ENCODE results near the gene SIRT2. TPM values are rescaled to one million over a fixed set of nuclear protein-coding genes. Genes with fewer than 3 reads are reported as not detected.
A peak's percentile ranks its signal among the peaks of the same experiment; 100 is the strongest.

Gene SIRT2
- total and polyA plus RNA-seq, 2 of the 13 experiments (the other 11 are each of a cell fraction or from before 2014, with no cell fraction given) = 22.3 to 26.1 TPM

DNA sequence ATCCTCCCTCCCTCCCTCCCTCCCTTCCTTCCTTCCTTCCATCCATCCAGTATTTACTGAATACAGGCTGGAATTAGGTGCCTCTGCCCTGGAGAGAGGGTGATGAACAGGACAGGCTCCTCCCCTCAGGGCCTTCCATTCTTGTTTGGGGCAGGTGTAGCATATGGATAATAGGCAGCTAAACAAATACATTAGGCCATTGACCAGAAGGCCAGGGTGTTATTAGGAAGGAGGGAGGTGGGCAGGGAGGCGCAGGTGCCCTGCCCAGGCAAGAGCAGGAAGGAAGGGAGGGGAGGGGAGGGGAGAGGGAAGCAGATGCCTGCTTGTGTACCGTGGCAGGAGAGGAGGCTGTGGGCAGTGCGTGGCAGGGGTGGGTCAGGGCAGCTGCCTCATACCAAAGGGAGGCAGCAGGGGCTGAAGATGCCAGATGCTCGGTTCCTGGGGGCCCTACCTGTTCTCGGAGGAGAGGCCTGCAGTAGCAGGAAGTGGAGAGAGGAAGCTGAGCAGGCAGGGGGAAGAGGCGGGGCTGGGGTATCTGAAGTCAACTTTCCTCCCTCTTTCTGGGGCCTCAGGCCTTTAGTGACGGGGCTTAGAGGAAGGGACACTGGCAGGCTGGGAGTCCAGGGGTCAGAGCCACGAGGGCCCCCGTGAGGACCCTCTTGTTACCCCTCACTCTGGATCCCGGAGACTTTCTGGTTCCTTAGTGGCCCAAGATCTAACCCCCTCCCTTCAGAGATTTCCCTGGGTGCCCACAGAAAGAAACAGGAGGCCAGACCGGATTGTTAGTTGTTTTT is 21.4 kb downstream of the SIRT2 start, which contains the start of gene RINL (continued):
- TF ChIP-seq, protein P1, sequence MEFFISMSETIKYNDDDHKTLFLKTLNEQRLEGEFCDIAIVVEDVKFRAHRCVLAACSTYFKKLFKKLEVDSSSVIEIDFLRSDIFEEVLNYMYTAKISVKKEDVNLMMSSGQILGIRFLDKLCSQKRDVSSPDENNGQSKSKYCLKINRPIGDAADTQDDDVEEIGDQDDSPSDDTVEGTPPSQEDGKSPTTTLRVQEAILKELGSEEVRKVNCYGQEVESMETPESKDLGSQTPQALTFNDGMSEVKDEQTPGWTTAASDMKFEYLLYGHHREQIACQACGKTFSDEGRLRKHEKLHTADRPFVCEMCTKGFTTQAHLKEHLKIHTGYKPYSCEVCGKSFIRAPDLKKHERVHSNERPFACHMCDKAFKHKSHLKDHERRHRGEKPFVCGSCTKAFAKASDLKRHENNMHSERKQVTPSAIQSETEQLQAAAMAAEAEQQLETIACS (CRISPR knock-in tag; IDR thresholded peaks at IDR 0.05) = no peak
- no peak for TF ChIP-seq AGO1 (IDR thresholded peaks at IDR 0.05; ENCODE audit: low read depth, low read length, poor library complexity, severe bottlenecking)
- no peak for TF ChIP-seq NCOA2 (CRISPR knock-in tag; IDR thresholded peaks at IDR 0.05)
- TF ChIP-seq ZNF616 (CRISPR knock-in tag; IDR thresholded peaks at IDR 0.05; ENCODE audit: low read depth) = no peak
- TF ChIP-seq ZNF724P (CRISPR knock-in tag; IDR thresholded peaks at IDR 0.05; ENCODE audit: borderline replicate concordance) = no peak
- no peak for TF ChIP-seq ZFP62 (CRISPR knock-in tag; IDR thresholded peaks at IDR 0.05)
- TF ChIP-seq ZNF335 (CRISPR knock-in tag; IDR thresholded peaks at IDR 0.05) = no peak
- TF ChIP-seq GZF1 (CRISPR knock-in tag; IDR thresholded peaks at IDR 0.05) = no peak
- no peak for TF ChIP-seq ZFP82 (CRISPR knock-in tag; IDR thresholded peaks at IDR 0.05; ENCODE audit: borderline replicate concordance)
- TF ChIP-seq MYNN (CRISPR knock-in tag; IDR thresholded peaks at IDR 0.05; ENCODE audit: low read depth) = no peak
- no peak for TF ChIP-seq NFKBIZ (CRISPR knock-in tag; IDR thresholded peaks at IDR 0.05)
- TF ChIP-seq ZSCAN12 (CRISPR knock-in tag; IDR thresholded peaks at IDR 0.05) = no peak
- no peak for TF ChIP-seq TCF12 (IDR thresholded peaks at IDR 0.05)
- TF ChIP-seq TCF12 (CRISPR knock-in tag; IDR thresholded peaks at IDR 0.05) = no peak
- no peak for TF ChIP-seq SIN3A (IDR thresholded peaks at IDR 0.05; ENCODE audit: borderline replicate concordance, low read depth, low read length)
- TF ChIP-seq NONO (IDR thresholded peaks at IDR 0.05) = no peak
- TF ChIP-seq NONO (CRISPR knock-in tag; conservative IDR thresholded peaks at IDR 0.05) = no peak
- TF ChIP-seq KLF11 (CRISPR knock-in tag; IDR thresholded peaks at IDR 0.05) = no peak
- TF ChIP-seq, protein P2, sequence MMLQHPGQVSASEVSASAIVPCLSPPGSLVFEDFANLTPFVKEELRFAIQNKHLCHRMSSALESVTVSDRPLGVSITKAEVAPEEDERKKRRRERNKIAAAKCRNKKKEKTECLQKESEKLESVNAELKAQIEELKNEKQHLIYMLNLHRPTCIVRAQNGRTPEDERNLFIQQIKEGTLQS (CRISPR knock-in tag; IDR thresholded peaks at IDR 0.05) = no peak
- TF ChIP-seq ZNF510 (CRISPR knock-in tag; IDR thresholded peaks at IDR 0.05; ENCODE audit: low read depth) = no peak
- no peak for TF ChIP-seq PRMT3 (CRISPR knock-in tag; IDR thresholded peaks at IDR 0.05; ENCODE audit: borderline replicate concordance, low read depth)
- no peak for TF ChIP-seq SMC3 (IDR thresholded peaks at IDR 0.05; ENCODE audit: low read length)
- TF ChIP-seq, protein P3, sequence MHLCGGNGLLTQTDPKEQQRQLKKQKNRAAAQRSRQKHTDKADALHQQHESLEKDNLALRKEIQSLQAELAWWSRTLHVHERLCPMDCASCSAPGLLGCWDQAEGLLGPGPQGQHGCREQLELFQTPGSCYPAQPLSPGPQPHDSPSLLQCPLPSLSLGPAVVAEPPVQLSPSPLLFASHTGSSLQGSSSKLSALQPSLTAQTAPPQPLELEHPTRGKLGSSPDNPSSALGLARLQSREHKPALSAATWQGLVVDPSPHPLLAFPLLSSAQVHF (CRISPR knock-in tag; IDR thresholded peaks at IDR 0.05) = no peak
- TF ChIP-seq TAF1 (CRISPR knock-in tag; IDR thresholded peaks at IDR 0.05) = peak; percentile 39; the same call in 1 of the 2 replicates
- TF ChIP-seq ZNF746 (CRISPR knock-in tag; IDR thresholded peaks at IDR 0.05) = peak; percentile 48; the same call in 1 of the 2 replicates
- TF ChIP-seq, protein P4, sequence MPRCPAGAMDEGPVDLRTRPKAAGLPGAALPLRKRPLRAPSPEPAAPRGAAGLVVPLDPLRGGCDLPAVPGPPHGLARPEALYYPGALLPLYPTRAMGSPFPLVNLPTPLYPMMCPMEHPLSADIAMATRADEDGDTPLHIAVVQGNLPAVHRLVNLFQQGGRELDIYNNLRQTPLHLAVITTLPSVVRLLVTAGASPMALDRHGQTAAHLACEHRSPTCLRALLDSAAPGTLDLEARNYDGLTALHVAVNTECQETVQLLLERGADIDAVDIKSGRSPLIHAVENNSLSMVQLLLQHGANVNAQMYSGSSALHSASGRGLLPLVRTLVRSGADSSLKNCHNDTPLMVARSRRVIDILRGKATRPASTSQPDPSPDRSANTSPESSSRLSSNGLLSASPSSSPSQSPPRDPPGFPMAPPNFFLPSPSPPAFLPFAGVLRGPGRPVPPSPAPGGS (CRISPR knock-in tag; IDR thresholded peaks at IDR 0.05) = 0 out of 2 replicates have a peak, but pooled peaks have one; percentile 39
- no peak for TF ChIP-seq CHD4 (IDR thresholded peaks at IDR 0.05; ENCODE audit: borderline replicate concordance, low read length)
- TF ChIP-seq ZNF615 (CRISPR knock-in tag; IDR thresholded peaks at IDR 0.05; ENCODE audit: borderline replicate concordance) = no peak

Measured in HepG2 (cell line).